HEK293 (cell line): ENCODE measurements around the gene CDK6.

Source experiments
- CTCF ChIA-PET: fragments of 350-600 bp; formaldehyde crosslinking; extraction: SDS; loops from one replicate; lab custom pipeline; 2021; ENCODE audit warnings: antibody characterized with exemption; lab: Yijun Ruan, JAX
- POLR2A ChIA-PET: fragments of 300-600 bp; formaldehyde crosslinking; extraction: SDS; loops from one replicate; lab custom pipeline; 2020; ENCODE audit warnings: antibody characterized with exemption, inconsistent platforms; lab: Yijun Ruan, JAX
- H3K27ac ChIP-seq: fragments of 200-500 bp; sonication (Bioruptor generic); 2 replicates; pipeline ENCODE4 v1.5.1; 2014; ENCODE audit warnings: low read depth, low read length, control low read depth, inconsistent platforms; ENCODE audit errors: extremely low read depth
- H3K36me3 ChIP-seq, 2 experiments: fragments of 200-500 bp in 1 of 2; sonication (Bioruptor generic) in 1 of 2; 1 replicate in 1 of 2; 2 replicates in 1 of 2; pipeline ENCODE4 v1.5.1; 2014 to 2017; ENCODE audit warnings: inconsistent platforms in 2 of 2, low read length in 2 of 2; ENCODE audit not compliant: control insufficient read depth in 2 of 2, insufficient read depth in 1 of 2
- H3K4me1 ChIP-seq: fragments of 200-500 bp; sonication (Bioruptor generic); 2 replicates; pipeline ENCODE4 v1.5.1; 2014; ENCODE audit warnings: mild to moderate bottlenecking, low read length, inconsistent platforms; ENCODE audit not compliant: control insufficient read depth, insufficient read depth
- H3K4me3 ChIP-seq: 2 replicates; pipeline ENCODE4 v1.5.1; 2011; ENCODE audit warnings: low read depth, mild to moderate bottlenecking, control low read depth, low read length, moderate library complexity
- H3K9me3 ChIP-seq: fragments of 200-500 bp; sonication (Bioruptor generic); 2 replicates; pipeline ENCODE4 v1.5.1; 2014; ENCODE audit warnings: low read depth, low read length, inconsistent platforms; ENCODE audit not compliant: control insufficient read depth, insufficient read depth
- BCL6B ChIP-seq: fragments of 450-650 bp; formaldehyde crosslinking; IDR thresholded peaks from 2 replicates; pipeline ENCODE4 v1.5.1; 2017; ENCODE audit warnings: missing biosample characterization, missing genetic modification characterization
- HIC1 ChIP-seq: fragments of 450-650 bp; formaldehyde crosslinking; IDR thresholded peaks from 2 replicates; pipeline ENCODE4 v1.5.1; 2016; ENCODE audit warnings: missing biosample characterization, missing genetic modification characterization
- IKZF3 ChIP-seq: fragments of 450-650 bp; IDR thresholded peaks from 2 replicates; pipeline ENCODE4 v1.5.0; 2018; ENCODE audit warnings: missing biosample characterization, mild to moderate bottlenecking, missing genetic modification characterization, moderate library complexity
- KLF10 ChIP-seq: fragments of 450-650 bp; IDR thresholded peaks from 2 replicates; pipeline ENCODE4 v1.5.1; 2018; ENCODE audit warnings: missing biosample characterization, mild to moderate bottlenecking, missing genetic modification characterization
- MZF1 ChIP-seq: fragments of 450-650 bp; formaldehyde crosslinking; IDR thresholded peaks from 2 replicates; pipeline ENCODE4 v1.5.1; 2017; ENCODE audit warnings: missing biosample characterization, missing genetic modification characterization, borderline replicate concordance
- OSR2 ChIP-seq: fragments of 450-650 bp; formaldehyde crosslinking; IDR thresholded peaks from 2 replicates; pipeline ENCODE4 v1.5.1; 2016; ENCODE audit warnings: missing biosample characterization, missing genetic modification characterization
- SALL2 ChIP-seq: fragments of 450-650 bp; formaldehyde crosslinking; IDR thresholded peaks from 2 replicates; pipeline ENCODE4 v1.5.0; 2017; ENCODE audit warnings: missing biosample characterization, mild to moderate bottlenecking, missing genetic modification characterization, borderline replicate concordance
- SETDB1 ChIP-seq: IDR thresholded peaks from one replicate; pipeline ENCODE4 v1.6.1; 2017; ENCODE audit warnings: mild to moderate bottlenecking, low read length, moderate library complexity, mixed read lengths; ENCODE audit not compliant: insufficient read length
- SP2 ChIP-seq: fragments of 450-650 bp; formaldehyde crosslinking; IDR thresholded peaks from 2 replicates; pipeline ENCODE4 v1.5.1; 2016; ENCODE audit warnings: missing biosample characterization, missing genetic modification characterization
- SP3 ChIP-seq: fragments of 450-650 bp; formaldehyde crosslinking; IDR thresholded peaks from 2 replicates; pipeline ENCODE4 v1.5.1; 2016; ENCODE audit warnings: missing biosample characterization, missing genetic modification characterization
- SP7 ChIP-seq: fragments of 450-650 bp; formaldehyde crosslinking; IDR thresholded peaks from 2 replicates; pipeline ENCODE4 v1.5.1; 2016; ENCODE audit warnings: missing biosample characterization, missing genetic modification characterization
- ZBTB7A ChIP-seq: fragments of 450-650 bp; formaldehyde crosslinking; IDR thresholded peaks from 2 replicates; pipeline ENCODE4 v1.5.1; 2016; ENCODE audit warnings: low read depth, missing biosample characterization, missing genetic modification characterization
- ZFHX2 ChIP-seq: fragments of 450-650 bp; formaldehyde crosslinking; conservative IDR thresholded peaks from 2 replicates; pipeline ENCODE4 v1.5.1; 2016; ENCODE audit warnings: missing biosample characterization, missing genetic modification characterization
- ZFP41 ChIP-seq: fragments of 450-650 bp; formaldehyde crosslinking; IDR thresholded peaks from 2 replicates; pipeline ENCODE4 v1.5.1; 2016; ENCODE audit warnings: missing biosample characterization, missing genetic modification characterization, borderline replicate concordance
- ZNF146 ChIP-seq: fragments of 450-650 bp; formaldehyde crosslinking; IDR thresholded peaks from 2 replicates; pipeline ENCODE4 v1.5.1; 2016; ENCODE audit warnings: missing biosample characterization, missing genetic modification characterization
- ZNF2 ChIP-seq: fragments of 450-650 bp; formaldehyde crosslinking; IDR thresholded peaks from 2 replicates; pipeline ENCODE4 v1.5.1; 2016; ENCODE audit warnings: missing biosample characterization, missing genetic modification characterization
- ZNF350 ChIP-seq: fragments of 450-650 bp; formaldehyde crosslinking; IDR thresholded peaks from 2 replicates; pipeline ENCODE4 v1.5.0; 2017; ENCODE audit warnings: missing biosample characterization, mild to moderate bottlenecking, missing genetic modification characterization
- ZNF416 ChIP-seq: fragments of 450-650 bp; formaldehyde crosslinking; IDR thresholded peaks from 2 replicates; pipeline ENCODE4 v1.5.1; 2016; ENCODE audit warnings: missing biosample characterization, missing genetic modification characterization
- ZNF426 ChIP-seq: fragments of 450-650 bp; formaldehyde crosslinking; IDR thresholded peaks from 2 replicates; pipeline ENCODE4 v1.5.1; 2017; ENCODE audit warnings: missing biosample characterization, missing genetic modification characterization, mild to moderate bottlenecking, inconsistent platforms, moderate library complexity
- ZNF473 ChIP-seq: fragments of 450-650 bp; formaldehyde crosslinking; IDR thresholded peaks from 2 replicates; pipeline ENCODE4 v1.5.1; 2017; ENCODE audit warnings: missing biosample characterization, missing genetic modification characterization
- ZNF48 ChIP-seq: fragments of 450-650 bp; formaldehyde crosslinking; IDR thresholded peaks from 2 replicates; pipeline ENCODE4 v1.5.1; 2016; ENCODE audit warnings: missing biosample characterization, missing genetic modification characterization
- ZNF530 ChIP-seq: fragments of 450-650 bp; formaldehyde crosslinking; IDR thresholded peaks from 2 replicates; pipeline ENCODE4 v1.5.1; 2016; ENCODE audit warnings: low read depth, missing biosample characterization, missing genetic modification characterization
- ZNF555 ChIP-seq: fragments of 450-650 bp; formaldehyde crosslinking; conservative IDR thresholded peaks from 2 replicates; pipeline ENCODE4 v1.5.1; 2017; ENCODE audit warnings: missing biosample characterization, mild to moderate bottlenecking, missing genetic modification characterization, inconsistent platforms
- ZNF645 ChIP-seq: fragments of 450-650 bp; formaldehyde crosslinking; IDR thresholded peaks from 2 replicates; pipeline ENCODE4; 2016; ENCODE audit warnings: missing biosample characterization, missing genetic modification characterization
- ZNF654 ChIP-seq: fragments of 450-650 bp; formaldehyde crosslinking; IDR thresholded peaks from 2 replicates; pipeline ENCODE4 v1.5.1; 2016; ENCODE audit warnings: low read depth, missing biosample characterization, missing genetic modification characterization
- ZNF692 ChIP-seq: fragments of 450-650 bp; formaldehyde crosslinking; IDR thresholded peaks from 2 replicates; pipeline ENCODE4 v1.5.1; 2016; ENCODE audit warnings: missing biosample characterization, missing genetic modification characterization
- ZNF768 ChIP-seq: fragments of 450-650 bp; formaldehyde crosslinking; IDR thresholded peaks from 2 replicates; pipeline ENCODE4 v1.5.1; 2018; ENCODE audit warnings: missing biosample characterization, mild to moderate bottlenecking, missing genetic modification characterization
- ZNF785 ChIP-seq: fragments of 450-650 bp; formaldehyde crosslinking; IDR thresholded peaks from 2 replicates; pipeline ENCODE4 v1.5.1; 2016; ENCODE audit warnings: missing biosample characterization, missing genetic modification characterization
- ZXDB ChIP-seq: fragments of 450-650 bp; formaldehyde crosslinking; IDR thresholded peaks from 2 replicates; pipeline ENCODE4 v1.5.1; 2016; ENCODE audit warnings: missing biosample characterization, missing genetic modification characterization

CDK6 gene

GRCh38 chr7:92588561-92588960, 247.8 kb downstream of the CDK6 start:
- CTCF ChIA-PET: interaction anchor here (0.7 to 0.8 kb wide), 2 partner anchors 22 to 980 kb away, joined by 3 read pairs; no protein-coding TSS in a partner anchor

GRCh38 chr7:92586841-92587240, 249.5 kb downstream of the CDK6 start:
- ChIA-PET POLR2A (interaction anchor here (0.8 kb wide), 1 partner anchor 58 kb away, joined by 4 read pairs; the partner anchor contains the start of genes PEX1 and RBM48), CTCF (no interaction called here)
- H3K36me3 ChIP-seq: peaks cover 5 to 7% of the 10 kb centered on the region in 2 experiments
- TF ChIP-seq ZNF416 (tag by site-specific recombination) (no peak), ZNF2 (tag by site-specific recombination) (no peak), IKZF3 (tag by site-specific recombination) (no peak), ZNF426 (tag by site-specific recombination) (no peak), ZBTB7A (no peak), ZNF350 (tag by site-specific recombination) (no peak), ZFHX2 (no peak), SETDB1 (no peak), ZNF654 (no peak), ZNF473 (no peak), ZNF530 (tag by site-specific recombination) (no peak)
- peaks cover 11% of the 10 kb centered on the region for H3K4me1 ChIP-seq
- no peaks in the 10 kb centered on the region for H3K9me3 ChIP-seq
- no peak overlapping the region for H3K27ac ChIP-seq
- no peak overlapping the region for H3K4me3 ChIP-seq

More at GRCh38 chr7:92588561-92588960, 247.8 kb downstream of the CDK6 start:
- no peak overlapping the region for H3K27ac ChIP-seq
- POLR2A ChIA-PET: no interaction called here
- no peaks in the 10 kb centered on the region for H3K9me3 ChIP-seq
- H3K4me1 ChIP-seq: peaks cover 11% of the 10 kb centered on the region
- peaks cover 0 to 7% of the 10 kb centered on the region in 2 experiments; a peak in 2 of 3 replicates for H3K36me3 ChIP-seq
- TF ChIP-seq SP3: peak; percentile 26; the same call in 1 of the 2 replicates
- TF ChIP-seq SP2 (tag by site-specific recombination): peak; percentile 30; the same call in 1 of the 2 replicates
- no peak for TF ChIP-seq HIC1
- TF ChIP-seq OSR2 (tag by site-specific recombination): 0 out of 2 replicates have a peak, but pooled peaks have one; percentile 22
- TF ChIP-seq ZFP41 (tag by site-specific recombination): no peak
- peak; percentile 61 for TF ChIP-seq KLF10
- peak; percentile 14; the same call in 1 of the 2 replicates for TF ChIP-seq MZF1 (tag by site-specific recombination)
- TF ChIP-seq BCL6B (tag by site-specific recombination): no peak
- H3K4me3 ChIP-seq: peak overlapping the region; percentile 96

- ChIA-PET POLR2A (no interaction called here), CTCF (interaction anchor here (0.5 kb wide), 1 partner anchor 640 kb away, joined by 5 read pairs; no protein-coding TSS in a partner anchor)
- peaks cover 5 to 7% of the 10 kb centered on the region in 2 experiments for H3K36me3 ChIP-seq
- H3K27ac ChIP-seq: no peak overlapping the region
- H3K4me1 ChIP-seq: peaks cover 11% of the 10 kb centered on the region
- no peaks in the 10 kb centered on the region for H3K9me3 ChIP-seq
- H3K4me3 ChIP-seq: no peak overlapping the region
- TF ChIP-seq ZNF692 (peak; percentile 29; the same call in 1 of the 2 replicates), ZNF645 (tag by site-specific recombination) (no peak), ZNF768 (tag by site-specific recombination) (no peak), ZNF146 (tag by site-specific recombination) (no peak), SP7 (tag by site-specific recombination) (no peak), ZNF555 (tag by site-specific recombination) (no peak), ZXDB (tag by site-specific recombination) (no peak), ZNF48 (no peak), SALL2 (no peak), ZNF785 (tag by site-specific recombination) (no peak)
Measured at GRCh38 chr7:92586403-92586802, 250.0 kb downstream of the CDK6 start.
